GM18951 (cell line): ENCODE data around the gene LENEP.
"Not testable (repeated sequence)": the region's sequence is repeated elsewhere in the genome, so short reads cannot be mapped to it uniquely, and the experiment has no call there.

ENCODE experiments used
- POLR2A ChIP-seq: IDR thresholded peaks from 4 replicates; pipeline ENCODE4 v1.6.1; 2011; ENCODE audit warnings: mild to moderate bottlenecking; ENCODE audit not compliant: insufficient read length, insufficient read depth; ENCODE audit errors: extremely low read depth
- in situ Hi-C: fragments of 300-500 bp; cut with MboI; formaldehyde crosslinking; loops from one replicate; pipeline ENCODE4 v1.12.0; 2022; ENCODE audit warnings: low sequenced_read_pairs, mixed read lengths, inconsistent platforms; ENCODE audit not compliant: unreplicated experiment

LENEP gene

DNA sequence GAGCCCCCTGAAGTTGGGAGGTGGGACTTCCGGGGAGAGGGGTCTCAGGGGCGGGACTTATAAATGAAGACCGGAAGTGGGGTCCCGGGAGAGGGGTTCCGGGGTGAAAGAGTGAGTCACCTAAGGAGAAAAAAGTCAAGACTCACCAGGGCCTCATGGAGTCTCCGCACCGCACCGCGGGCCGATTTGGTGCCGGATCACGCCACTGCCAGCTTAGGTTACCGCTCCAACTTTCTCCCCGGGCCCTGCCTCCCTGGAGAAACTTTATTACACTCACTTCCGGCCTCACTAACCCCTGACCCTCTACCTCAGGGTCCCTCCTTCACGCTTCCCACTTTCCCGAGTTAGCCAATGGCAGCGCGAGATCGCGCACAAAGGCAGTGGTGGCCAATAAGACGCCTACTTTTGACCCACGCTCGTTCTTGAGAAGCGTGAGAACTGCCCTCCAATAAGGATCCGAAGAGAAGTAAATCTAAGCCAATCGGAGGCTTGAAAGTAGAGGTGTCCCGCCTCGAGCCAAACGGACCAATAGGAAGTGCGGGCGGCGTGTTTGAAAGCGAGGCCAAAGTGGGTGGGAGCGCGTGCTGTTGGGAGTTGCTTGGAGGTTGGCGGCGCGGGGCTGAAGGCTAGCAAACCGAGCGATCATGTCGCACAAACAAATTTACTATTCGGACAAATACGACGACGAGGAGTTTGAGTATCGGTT is 19.1 kb upstream of the LENEP start, which contains the start of gene CKS1B:
Gene CKS1B, plus strand, starts transcription at position 580 of the 706 bp plus-strand sequence. Its CDS starts 65 bp downstream, at position 645.
- TF ChIP-seq POLR2A: peak; percentile 78
- in situ Hi-C loops: no loop called here

- TF ChIP-seq POLR2A: peak; percentile 43
- in situ Hi-C loops: no loop called here
Measured at GRCh38 chr1:154974808-154975408, 18.5 kb upstream of the LENEP start.

- TF ChIP-seq POLR2A: peak; percentile 50
- in situ Hi-C loops: no loop called here
Measured at GRCh38 chr1:154975409-154976059, 17.9 kb upstream of the LENEP start.

DNA sequence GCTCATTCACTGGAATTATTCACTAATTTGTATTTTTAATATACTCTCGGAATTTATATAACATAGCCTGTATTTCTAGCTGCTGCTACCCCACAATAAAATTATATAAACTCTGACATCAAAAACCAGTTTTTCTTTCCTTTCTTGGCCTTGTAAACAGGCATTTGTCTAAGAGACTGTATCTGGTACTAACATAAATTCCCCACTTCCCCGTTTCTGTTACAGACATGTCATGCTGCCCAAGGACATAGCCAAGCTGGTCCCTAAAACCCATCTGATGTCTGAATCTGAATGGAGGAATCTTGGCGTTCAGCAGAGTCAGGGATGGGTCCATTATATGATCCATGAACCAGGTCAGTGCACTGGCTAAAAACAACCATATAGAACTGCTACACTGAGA is 15.6 kb upstream of the LENEP start:
- in situ Hi-C loops: not testable (repeated sequence)

GRCh38 chr1:154978360-154978759 is 15.0 kb upstream of the LENEP start:
- in situ Hi-C loops: no loop called here
- TF ChIP-seq POLR2A: no peak

DNA sequence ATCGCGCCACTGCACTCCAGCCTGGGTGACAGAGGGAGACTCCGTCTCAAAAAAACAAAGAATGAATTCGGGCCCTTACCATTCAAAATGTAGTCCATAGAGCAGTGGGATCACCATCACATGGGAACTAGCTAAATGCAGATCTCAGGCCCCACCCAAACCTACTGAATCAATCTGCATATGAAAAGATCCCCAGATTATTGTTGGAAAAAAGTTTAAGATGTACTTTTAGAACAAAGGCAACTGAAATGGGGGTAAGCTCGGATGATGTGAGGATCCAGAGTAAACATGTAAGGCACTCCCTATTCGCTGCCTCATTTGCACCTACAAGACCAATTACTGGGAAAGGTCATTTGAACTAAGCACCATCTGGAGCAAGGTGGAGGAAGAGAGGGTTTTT is 11.0 kb upstream of the LENEP start:
- no peak for TF ChIP-seq POLR2A
- in situ Hi-C loops: no loop called here

DNA sequence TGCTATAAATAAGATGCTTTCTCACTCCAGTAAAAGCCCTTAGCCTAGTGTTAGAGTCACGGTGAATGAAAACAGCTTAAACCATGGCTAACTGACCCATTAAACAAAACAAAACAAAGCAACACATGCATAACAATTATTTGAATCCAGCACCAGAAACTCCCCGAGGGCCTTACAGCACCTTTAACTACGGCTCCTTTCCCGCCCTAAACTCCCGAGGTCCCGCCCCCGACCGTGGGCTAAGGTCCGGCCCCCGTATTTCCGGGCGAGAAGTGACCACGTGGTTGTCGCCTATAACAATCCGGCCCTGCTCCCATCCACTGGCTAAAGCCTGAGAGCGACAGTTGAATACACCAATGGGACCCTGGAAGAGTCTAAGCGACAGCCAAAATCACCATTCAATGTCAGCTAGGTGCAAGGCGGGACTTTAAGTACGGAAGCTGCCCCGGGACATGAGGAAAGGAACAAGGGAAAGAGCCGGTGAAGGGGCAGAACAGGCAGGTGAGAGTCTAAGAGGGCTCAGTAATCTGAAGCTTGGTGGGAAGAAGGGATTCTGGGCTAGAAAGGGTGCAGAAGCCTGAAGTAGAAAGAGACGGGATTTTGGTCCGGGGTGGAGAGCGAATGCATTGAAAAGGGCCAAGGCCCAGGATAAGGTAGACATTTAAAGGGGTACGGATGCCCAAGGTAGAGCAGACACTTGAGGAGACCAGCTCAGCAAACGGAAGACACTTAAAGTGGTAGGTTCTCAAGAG is 10.3 kb upstream of the LENEP start, which contains the start of gene FLAD1:
Gene FLAD1, plus strand, starts transcription at position 448 of the 752 bp plus-strand sequence. CDS start 351 bp downstream, outside the sequence.
- in situ Hi-C loops: no loop called here
- peak; percentile 75 for TF ChIP-seq POLR2A

GRCh38 chr1:154983776-154984466 is 9.5 kb upstream of the LENEP start:
- in situ Hi-C loops: no loop called here
- no peak for TF ChIP-seq POLR2A

DNA sequence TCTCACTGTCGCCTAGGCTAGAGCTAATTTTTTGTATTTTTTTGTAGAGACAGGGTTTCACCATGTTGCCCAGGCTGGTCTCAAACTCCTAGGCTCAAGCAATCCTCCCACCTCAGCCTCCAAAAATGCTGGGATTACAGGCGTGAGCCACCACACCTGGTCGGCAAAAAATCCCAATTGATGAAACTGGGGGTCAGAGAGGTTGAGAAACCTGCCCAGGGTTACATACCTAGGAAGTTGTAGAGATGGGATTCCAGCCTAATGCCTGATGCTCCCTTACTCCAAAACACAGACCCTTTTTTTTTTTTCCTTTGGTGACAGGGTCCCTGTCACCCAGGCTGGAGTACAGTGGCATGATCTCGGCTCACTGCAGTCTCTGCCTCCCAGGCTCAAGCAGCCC is 6.7 kb upstream of the LENEP start:
- in situ Hi-C loops: not testable (repeated sequence)

- in situ Hi-C loops: no loop called here
- no peak for TF ChIP-seq POLR2A
Measured at GRCh38 chr1:154987326-154987725, 6.1 kb upstream of the LENEP start.

GRCh38 chr1:154988058-154988954 is 5.1 kb upstream of the LENEP start:
- no peak for TF ChIP-seq POLR2A
- in situ Hi-C loops: no loop called here
